Measurements from ENCODE around the gene UXS1. TPM values are rescaled to one million over a fixed set of nuclear protein-coding genes. Genes with fewer than 3 reads are reported as not detected.

The UXS1 gene
- total RNA-seq, 1 experiment from 2014 or later = 31.2 TPM

- Mint-ChIP-seq H3K9me3 (ENCODE audit: unreplicated experiment) (no peaks in the 10 kb centered on the region), H3K27me3 (ENCODE audit: insufficient read depth, unreplicated experiment) (no peaks in the 10 kb centered on the region), H3K4me1 (ENCODE audit: insufficient read depth, unreplicated experiment) (peaks cover 35% of the 10 kb centered on the region), H3K27ac (ENCODE audit: low read depth, unreplicated experiment) (peak overlapping the region; percentile 14), H3K4me3 (ENCODE audit: unreplicated experiment) (no peak overlapping the region), H3K36me3 (ENCODE audit: insufficient read depth, unreplicated experiment) (no peaks in the 10 kb centered on the region)
- BruUV-seq (replicated peaks) = no TSS peak
- ChIA-PET POLR2A (no interaction called here), CTCF (interaction anchor here (0.5 kb wide), 1 partner anchor 189 kb away, joined by 3 read pairs; no protein-coding TSS in a partner anchor)
- TF ChIP-seq, protein P1, sequence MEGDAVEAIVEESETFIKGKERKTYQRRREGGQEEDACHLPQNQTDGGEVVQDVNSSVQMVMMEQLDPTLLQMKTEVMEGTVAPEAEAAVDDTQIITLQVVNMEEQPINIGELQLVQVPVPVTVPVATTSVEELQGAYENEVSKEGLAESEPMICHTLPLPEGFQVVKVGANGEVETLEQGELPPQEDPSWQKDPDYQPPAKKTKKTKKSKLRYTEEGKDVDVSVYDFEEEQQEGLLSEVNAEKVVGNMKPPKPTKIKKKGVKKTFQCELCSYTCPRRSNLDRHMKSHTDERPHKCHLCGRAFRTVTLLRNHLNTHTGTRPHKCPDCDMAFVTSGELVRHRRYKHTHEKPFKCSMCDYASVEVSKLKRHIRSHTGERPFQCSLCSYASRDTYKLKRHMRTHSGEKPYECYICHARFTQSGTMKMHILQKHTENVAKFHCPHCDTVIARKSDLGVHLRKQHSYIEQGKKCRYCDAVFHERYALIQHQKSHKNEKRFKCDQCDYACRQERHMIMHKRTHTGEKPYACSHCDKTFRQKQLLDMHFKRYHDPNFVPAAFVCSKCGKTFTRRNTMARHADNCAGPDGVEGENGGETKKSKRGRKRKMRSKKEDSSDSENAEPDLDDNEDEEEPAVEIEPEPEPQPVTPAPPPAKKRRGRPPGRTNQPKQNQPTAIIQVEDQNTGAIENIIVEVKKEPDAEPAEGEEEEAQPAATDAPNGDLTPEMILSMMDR (IDR thresholded peaks at IDR 0.05; ENCODE audit: unreplicated experiment) = no peak
- DNase-seq (ENCODE audit: unreplicated experiment) = no peak
- intact Hi-C loops (cut with micrococcal nuclease) = no loop called here
Measured at GRCh38 chr2:106053581-106053980, 140.5 kb downstream of the UXS1 start.

- H3K9me3 Mint-ChIP-seq (ENCODE audit: unreplicated experiment) = no peaks in the 10 kb centered on the region
- DNase-seq (ENCODE audit: unreplicated experiment) = peak; percentile 77
- no peaks in the 10 kb centered on the region for H3K27me3 Mint-ChIP-seq (ENCODE audit: insufficient read depth, unreplicated experiment)
- H3K27ac Mint-ChIP-seq (ENCODE audit: low read depth, unreplicated experiment) = no peak overlapping the region
- H3K4me1 Mint-ChIP-seq (ENCODE audit: insufficient read depth, unreplicated experiment) = peaks cover 35% of the 10 kb centered on the region
- ChIA-PET CTCF (interaction anchor here (0.5 kb wide), 1 partner anchor 189 kb away, joined by 3 read pairs; no protein-coding TSS in a partner anchor), POLR2A (no interaction called here)
- TF ChIP-seq, protein P1 (IDR thresholded peaks at IDR 0.05; ENCODE audit: unreplicated experiment) = no peak
- no peaks in the 10 kb centered on the region for H3K36me3 Mint-ChIP-seq (ENCODE audit: insufficient read depth, unreplicated experiment)
- H3K4me3 Mint-ChIP-seq (ENCODE audit: unreplicated experiment) = no peak overlapping the region
- intact Hi-C loops (cut with micrococcal nuclease) = no loop called here
- no TSS peak for BruUV-seq (replicated peaks)
Measured at GRCh38 chr2:106053116-106053515, 141.0 kb downstream of the UXS1 start.

DNA sequence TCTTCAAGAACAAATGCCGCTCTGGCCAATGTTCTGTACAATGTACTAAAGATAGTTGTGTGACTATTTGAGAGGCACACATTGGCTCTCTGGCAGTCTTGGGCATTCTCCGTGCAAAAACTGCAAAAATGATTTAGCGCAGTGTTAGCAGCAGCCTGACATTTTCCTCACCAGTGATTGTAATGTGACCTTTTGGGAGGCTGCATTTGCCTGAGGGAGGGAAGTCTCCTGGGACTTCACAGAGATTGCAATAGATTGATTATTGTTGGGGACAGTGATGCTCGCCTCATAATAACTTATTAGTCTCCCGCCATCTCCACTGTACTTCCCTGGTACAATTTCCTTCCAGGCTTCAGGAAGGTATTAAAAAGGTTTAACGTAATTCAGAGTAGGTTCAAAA, 149.2 kb downstream of the UXS1 start:
- Mint-ChIP-seq H3K4me3 (ENCODE audit: unreplicated experiment) (no peak overlapping the region), H3K27me3 (ENCODE audit: insufficient read depth, unreplicated experiment) (no peaks in the 10 kb centered on the region), H3K4me1 (ENCODE audit: insufficient read depth, unreplicated experiment) (no peaks in the 10 kb centered on the region), H3K36me3 (ENCODE audit: insufficient read depth, unreplicated experiment) (no peaks in the 10 kb centered on the region), H3K27ac (ENCODE audit: low read depth, unreplicated experiment) (no peak overlapping the region), H3K9me3 (ENCODE audit: unreplicated experiment) (no peaks in the 10 kb centered on the region)
- DNase-seq (ENCODE audit: unreplicated experiment) = no peak
- ChIA-PET CTCF (no interaction called here), POLR2A (no interaction called here)
- BruUV-seq (replicated peaks) = no TSS peak
- intact Hi-C loops (cut with micrococcal nuclease) = no loop called here
- TF ChIP-seq, protein P1 (IDR thresholded peaks at IDR 0.05; ENCODE audit: unreplicated experiment) = no peak

DNA sequence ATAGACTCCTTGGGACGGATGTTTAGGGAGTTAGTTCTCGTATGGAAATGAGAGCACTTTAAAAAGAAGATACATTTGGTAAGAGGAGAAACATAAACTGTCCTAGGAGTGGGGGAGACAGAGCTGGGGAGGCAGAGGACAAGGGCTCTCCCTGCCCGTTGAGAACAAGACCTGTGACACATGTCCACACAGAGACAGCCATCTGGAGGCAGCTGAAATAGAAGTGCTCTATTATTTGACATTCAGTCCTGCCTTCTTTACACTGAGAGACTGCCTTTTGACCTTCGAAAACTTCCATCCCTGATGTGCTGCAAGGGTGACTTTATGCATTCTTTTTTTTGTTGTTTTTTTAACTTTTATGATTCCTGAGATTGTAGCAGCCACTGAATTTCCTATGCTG, 150.1 kb downstream of the UXS1 start:
- no TSS peak for BruUV-seq (replicated peaks)
- TF ChIP-seq, protein P1 (IDR thresholded peaks at IDR 0.05; ENCODE audit: unreplicated experiment) = no peak
- intact Hi-C loops (cut with micrococcal nuclease) = no loop called here
- Mint-ChIP-seq H3K27ac (ENCODE audit: low read depth, unreplicated experiment) (no peak overlapping the region), H3K4me1 (ENCODE audit: insufficient read depth, unreplicated experiment) (no peaks in the 10 kb centered on the region), H3K27me3 (ENCODE audit: insufficient read depth, unreplicated experiment) (no peaks in the 10 kb centered on the region), H3K36me3 (ENCODE audit: insufficient read depth, unreplicated experiment) (no peaks in the 10 kb centered on the region), H3K9me3 (ENCODE audit: unreplicated experiment) (no peaks in the 10 kb centered on the region), H3K4me3 (ENCODE audit: unreplicated experiment) (no peak overlapping the region)
- no peak for DNase-seq (ENCODE audit: unreplicated experiment)
- ChIA-PET POLR2A (no interaction called here), CTCF (no interaction called here)

Data from MCF 10A (cell line).